GM21825 (cell line): ENCODE results near the gene SLC29A1.
"Not testable (repeated sequence)": the region's sequence is repeated elsewhere in the genome, so short reads cannot be mapped to it uniquely, and the experiment has no call there.

Source experiments
- ATAC-seq: cut with Tn5 transposase; IDR thresholded peaks from one replicate; pipeline ENCODE4 v1.9.1; 2021; ENCODE audit warnings: mild to moderate bottlenecking, moderate library complexity; ENCODE audit not compliant: unreplicated experiment

The SLC29A1 gene

DNA sequence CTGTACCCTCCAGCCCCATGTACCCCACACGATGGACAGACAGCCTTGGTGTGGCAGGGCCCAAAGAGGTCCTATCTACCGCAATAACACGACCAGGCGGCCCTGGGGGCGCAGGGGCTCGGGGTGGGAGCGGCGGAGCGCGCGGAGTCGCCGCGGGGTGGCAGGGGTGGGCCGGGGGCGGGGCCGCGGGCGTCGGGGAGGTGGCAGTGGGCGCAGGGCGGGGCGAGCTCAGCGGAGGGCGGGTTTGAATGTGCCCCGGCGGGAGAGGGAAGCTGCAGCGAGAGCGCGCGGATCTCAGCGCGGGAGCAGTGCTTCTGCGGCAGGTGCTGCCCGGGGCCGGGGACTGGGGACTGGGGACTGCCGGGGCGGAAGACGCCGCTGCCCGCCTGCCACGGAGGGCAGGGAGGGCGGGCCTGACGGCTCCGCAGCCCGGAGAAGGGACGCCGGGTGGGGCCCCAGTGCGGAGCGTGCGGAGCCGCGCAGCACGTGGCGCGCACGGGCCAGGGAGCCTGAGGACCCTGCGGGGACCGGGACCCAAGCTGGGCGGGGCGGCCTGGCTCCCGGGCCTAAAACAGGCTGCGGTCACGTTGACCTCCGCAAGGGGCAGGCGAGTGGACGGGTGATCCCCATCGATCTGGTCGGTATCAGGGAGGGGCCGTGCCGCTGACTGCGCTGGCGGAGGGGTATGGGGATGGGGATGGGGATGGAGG lies at the start of gene SLC29A1:
Gene SLC29A1 (plus strand): TSS at position 277 of the 710 bp plus-strand sequence. CDS start 3,719 bp downstream, outside the sequence.
- ATAC-seq, result peak; percentile 39

- ATAC-seq, result no peak
These were observed 47.1 kb upstream of the SLC29A1 start for GRCh38 chr6:44176130-44176761.

- ATAC-seq, result peak; percentile 38
These were observed 46.5 kb upstream of the SLC29A1 start for GRCh38 chr6:44176762-44177509.

DNA sequence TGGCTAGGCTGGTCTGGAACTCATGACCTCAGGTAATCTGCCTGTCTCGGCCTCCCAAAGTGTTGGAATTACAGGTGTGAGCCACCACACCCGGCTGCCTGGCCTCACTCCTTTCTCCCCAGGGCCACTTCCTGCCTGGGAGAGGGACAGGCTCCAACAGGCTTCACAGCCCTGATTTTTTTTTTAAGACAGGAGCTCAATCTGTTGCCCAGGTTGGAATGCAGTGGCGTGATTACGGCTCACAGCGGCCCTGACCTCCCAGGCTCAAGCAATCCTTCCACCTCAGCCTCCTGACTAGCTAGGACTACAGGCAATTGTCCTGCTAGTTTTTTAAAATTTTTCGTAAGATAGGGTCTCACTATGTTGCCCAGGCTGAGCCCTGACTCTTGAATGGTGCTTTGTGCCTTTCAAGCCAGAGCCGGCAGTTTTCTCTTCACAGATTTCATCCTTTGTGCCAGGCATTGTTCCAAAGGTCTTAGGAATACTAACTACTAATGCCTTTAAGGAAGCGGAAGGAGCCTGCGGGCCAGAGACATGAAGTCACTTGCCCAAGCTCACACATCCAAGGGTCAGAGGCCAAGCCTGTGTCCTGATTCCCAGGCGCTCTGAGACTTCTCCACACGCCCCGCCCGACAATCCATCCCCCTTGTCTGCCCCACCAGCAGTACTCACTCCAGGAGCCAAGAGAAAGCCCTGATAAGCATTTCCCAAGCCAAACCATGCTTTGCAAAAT lies 45.5 kb upstream of the SLC29A1 start:
- no peak for ATAC-seq

GRCh38 chr6:44178424-44179071 lies 44.8 kb upstream of the SLC29A1 start:
- ATAC-seq, result no peak

DNA sequence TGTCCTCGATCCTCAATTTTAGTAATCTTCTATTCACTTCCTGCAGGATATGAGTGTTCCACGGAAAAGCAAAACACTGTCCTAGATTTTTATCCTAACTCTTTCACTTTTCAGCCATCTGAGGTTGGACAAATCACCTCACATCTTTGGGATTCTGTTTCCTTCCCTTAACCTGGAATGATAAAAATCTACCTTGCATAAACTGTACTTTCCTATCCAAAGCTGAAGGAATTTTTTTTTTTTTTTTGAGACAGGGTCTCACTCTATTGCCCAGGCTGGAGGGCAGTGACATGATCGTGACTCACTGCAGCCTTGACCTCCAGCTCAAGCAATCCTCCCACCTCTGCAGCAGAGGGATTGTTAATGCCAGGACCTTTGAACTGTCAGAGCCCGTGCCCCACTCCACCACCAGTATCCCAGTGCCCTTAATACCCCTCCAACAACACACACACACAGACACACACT lies 44.3 kb upstream of the SLC29A1 start:
- no peak for ATAC-seq

GRCh38 chr6:44179648-44180047 lies 43.7 kb upstream of the SLC29A1 start:
- ATAC-seq, result no peak

- ATAC-seq, result no peak
These were observed 43.0 kb upstream of the SLC29A1 start for GRCh38 chr6:44180406-44180805.

- no peak for ATAC-seq
These were observed 42.5 kb upstream of the SLC29A1 start for GRCh38 chr6:44180886-44181285.

- ATAC-seq, result not testable (repeated sequence)
These were observed 41.6 kb upstream of the SLC29A1 start for GRCh38 chr6:44181784-44182183.

DNA sequence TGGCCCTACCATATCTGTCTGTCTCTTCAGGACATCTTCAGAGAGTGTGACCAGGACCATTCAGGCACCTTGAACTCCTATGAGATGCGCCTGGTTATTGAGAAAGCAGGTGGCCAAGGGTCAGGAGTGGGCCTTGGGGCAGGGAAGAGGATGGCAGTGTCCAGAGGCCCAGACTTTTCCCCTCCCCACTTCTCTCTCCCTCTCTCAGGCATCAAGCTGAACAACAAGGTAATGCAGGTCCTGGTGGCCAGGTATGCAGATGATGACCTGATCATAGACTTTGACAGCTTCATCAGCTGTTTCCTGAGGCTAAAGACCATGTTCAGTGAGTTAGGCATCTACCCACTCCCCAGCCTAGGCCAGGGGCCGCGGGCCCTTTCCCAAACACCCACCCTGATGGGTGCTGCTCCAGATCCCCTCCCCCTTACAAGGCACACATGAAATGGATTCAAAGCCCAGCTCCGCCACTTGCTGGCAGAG lies 40.4 kb upstream of the SLC29A1 start:
- ATAC-seq, result no peak

- ATAC-seq, result no peak
These were observed 39.6 kb upstream of the SLC29A1 start for GRCh38 chr6:44183783-44184182.

GRCh38 chr6:44185356-44185755 lies 38.0 kb upstream of the SLC29A1 start:
- ATAC-seq, result not testable (repeated sequence)

- ATAC-seq, result no peak
These were observed 37.3 kb upstream of the SLC29A1 start for GRCh38 chr6:44185953-44186634.

DNA sequence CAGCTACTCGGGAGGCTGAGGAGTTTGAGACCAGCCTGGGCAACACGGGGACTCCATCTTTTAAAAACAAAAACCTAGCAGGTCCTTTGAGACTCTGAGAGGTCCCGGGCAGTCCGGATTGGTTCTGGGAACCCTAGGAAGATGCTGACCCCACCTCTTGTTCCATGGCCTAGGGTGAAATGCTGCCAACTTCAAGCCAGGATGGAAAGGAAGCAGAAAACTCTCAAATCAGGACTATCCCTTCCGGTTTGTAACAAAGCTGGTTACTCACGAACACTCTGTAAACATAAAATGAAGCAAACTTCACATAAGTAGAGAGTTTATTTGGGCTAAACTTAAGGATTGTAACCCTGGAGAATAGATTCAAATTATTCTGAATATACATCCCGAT lies 36.8 kb upstream of the SLC29A1 start:
- no peak for ATAC-seq

- no peak for ATAC-seq
These were observed 34.6 kb upstream of the SLC29A1 start for GRCh38 chr6:44188819-44189218.

GRCh38 chr6:44189257-44189656 lies 34.1 kb upstream of the SLC29A1 start:
- ATAC-seq, result no peak

GRCh38 chr6:44190715-44191114 lies 32.7 kb upstream of the SLC29A1 start:
- ATAC-seq, result no peak

DNA sequence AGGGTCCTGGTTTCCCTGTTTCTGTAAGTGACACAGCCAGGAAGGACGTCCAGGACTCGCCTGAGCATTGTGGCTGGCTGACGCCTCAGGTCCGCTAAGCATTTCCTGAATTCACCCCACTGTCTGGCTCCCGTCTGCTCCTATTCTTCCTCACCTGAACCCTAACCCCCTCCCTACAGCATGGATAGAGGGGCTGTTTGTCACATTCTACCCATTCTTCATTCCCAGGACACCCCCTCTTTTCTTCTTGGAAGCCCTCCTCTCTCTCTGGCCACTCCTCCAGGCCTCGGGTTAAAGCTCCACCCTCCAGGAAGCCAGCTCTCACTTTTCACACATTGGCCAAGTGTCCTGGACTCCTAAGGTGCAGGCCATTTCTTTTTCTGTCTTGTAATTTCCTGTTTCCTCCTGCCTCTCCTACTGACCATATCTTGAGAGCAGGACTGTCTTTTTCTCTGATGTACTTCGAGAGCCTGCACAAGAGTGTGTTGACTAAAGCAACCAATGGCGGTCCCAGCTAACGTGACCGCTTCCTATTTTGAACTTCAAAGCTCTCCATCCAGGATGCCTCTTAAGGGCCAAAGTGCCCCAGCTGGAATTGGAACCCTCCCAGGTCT lies 30.9 kb upstream of the SLC29A1 start:
- no peak for ATAC-seq
